GM18499 (cell line): ENCODE results near the gene KIF6.
"Not testable (repeated sequence)": the region's sequence is repeated elsewhere in the genome, so short reads cannot be mapped to it uniquely, and the experiment has no call there.

ENCODE experiments used
- ATAC-seq: cut with Tn5 transposase; IDR thresholded peaks from one replicate; pipeline ENCODE4 v1.9.1; 2021; ENCODE audit warnings: moderate number of reproducible peaks; ENCODE audit not compliant: insufficient read depth, unreplicated experiment

KIF6 gene

GRCh38 chr6:39309942-39310531 lies 415.2 kb downstream of the KIF6 start:
- no peak for ATAC-seq

- ATAC-seq = no peak
Measured at GRCh38 chr6:39307462-39307861, 417.7 kb downstream of the KIF6 start.

- ATAC-seq = no peak
Measured at GRCh38 chr6:39304951-39305350, 420.3 kb downstream of the KIF6 start.

- no peak for ATAC-seq
Measured at GRCh38 chr6:39303425-39304153, 421.6 kb downstream of the KIF6 start.

GRCh38 chr6:39302669-39303424 lies 422.4 kb downstream of the KIF6 start:
- ATAC-seq = no peak

DNA sequence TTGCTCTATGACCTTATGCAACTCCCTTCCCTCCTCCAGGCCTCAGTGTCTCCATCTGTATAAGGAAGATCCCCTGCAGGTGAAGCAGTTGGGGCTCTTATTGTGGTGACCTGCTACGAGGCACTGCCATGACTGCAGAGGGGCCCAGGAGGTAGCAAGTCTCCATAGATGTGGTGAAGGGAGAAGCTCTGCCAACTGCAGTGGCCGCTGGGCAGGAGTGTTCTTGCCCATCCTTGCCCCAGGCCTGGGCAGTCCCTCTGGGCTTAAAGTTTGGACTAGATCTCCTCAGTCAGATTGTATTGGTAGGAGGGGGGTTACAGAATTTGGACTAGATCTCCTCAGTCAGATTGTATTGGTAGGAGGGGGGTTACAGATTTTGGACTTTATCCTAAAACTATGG lies 423.2 kb downstream of the KIF6 start:
- ATAC-seq = no peak

- ATAC-seq = no peak
Measured at GRCh38 chr6:39301606-39302005, 423.6 kb downstream of the KIF6 start.

- ATAC-seq = no peak
Measured at GRCh38 chr6:39300739-39301138, 424.5 kb downstream of the KIF6 start.

- no peak for ATAC-seq
Measured at GRCh38 chr6:39298061-39298460, 427.1 kb downstream of the KIF6 start.

DNA sequence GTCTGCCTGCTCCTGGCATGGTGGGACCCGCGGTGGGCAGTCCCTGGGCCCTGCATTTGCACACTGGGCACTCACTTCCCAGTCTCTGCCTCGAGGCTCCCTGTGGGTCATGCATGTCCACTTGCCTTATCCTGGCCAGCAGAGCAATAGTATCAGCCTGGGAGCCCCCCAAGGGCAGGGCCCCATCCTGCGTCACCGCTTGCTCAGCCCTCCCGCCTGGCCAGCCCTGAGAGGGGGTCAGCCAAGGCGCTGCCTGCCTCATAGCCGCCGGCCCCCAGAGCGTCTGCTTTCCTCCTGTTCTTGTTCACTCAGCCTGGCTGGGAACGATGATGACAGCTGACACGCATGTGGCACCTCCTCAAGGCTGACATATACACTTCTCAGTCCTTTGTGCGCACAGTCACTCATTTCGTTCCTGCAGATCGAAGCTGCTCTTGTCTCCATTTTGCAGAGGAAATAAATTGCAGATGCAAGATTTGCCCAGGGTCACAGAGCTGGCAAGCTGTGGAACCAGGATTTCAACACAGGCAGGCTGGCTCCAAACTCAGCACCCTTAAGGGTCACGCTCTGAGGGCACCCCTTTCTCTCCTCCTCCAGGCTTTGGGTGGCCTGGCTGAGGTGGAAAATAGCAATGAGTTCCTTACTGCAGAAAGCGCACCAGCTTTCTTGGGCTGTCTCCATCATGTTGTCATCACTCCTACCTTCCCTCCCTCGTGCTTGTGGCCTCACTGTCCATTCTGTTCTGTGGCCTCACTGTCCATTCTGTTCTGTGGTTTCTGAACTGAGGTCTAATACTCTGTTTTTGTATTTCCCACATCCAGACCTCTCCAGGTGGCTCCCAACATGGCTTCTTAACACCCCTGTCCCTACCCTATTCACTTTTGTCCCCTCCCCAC lies 428.2 kb downstream of the KIF6 start:
- no peak for ATAC-seq

GRCh38 chr6:39295611-39296011 lies 429.6 kb downstream of the KIF6 start:
- no peak for ATAC-seq

DNA sequence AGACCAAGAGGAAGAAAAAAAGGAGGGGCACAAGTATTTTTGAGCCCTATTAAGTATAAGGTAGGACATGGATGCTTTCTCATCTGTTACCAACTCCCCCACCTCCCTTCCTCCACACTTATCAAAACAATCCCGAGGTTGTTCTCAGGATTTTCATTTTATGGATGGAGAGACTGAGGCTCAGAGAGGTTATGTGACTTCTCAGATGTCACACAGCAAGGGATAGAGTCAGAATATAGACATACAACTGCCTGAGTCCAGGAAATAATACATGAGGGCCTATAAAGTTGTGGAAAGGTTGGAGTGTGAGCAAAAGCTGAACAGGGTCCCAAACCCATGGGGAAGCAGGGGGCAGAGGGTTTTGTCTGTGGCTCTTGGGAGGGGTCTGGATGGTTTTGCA lies 430.3 kb downstream of the KIF6 start:
- ATAC-seq = no peak

DNA sequence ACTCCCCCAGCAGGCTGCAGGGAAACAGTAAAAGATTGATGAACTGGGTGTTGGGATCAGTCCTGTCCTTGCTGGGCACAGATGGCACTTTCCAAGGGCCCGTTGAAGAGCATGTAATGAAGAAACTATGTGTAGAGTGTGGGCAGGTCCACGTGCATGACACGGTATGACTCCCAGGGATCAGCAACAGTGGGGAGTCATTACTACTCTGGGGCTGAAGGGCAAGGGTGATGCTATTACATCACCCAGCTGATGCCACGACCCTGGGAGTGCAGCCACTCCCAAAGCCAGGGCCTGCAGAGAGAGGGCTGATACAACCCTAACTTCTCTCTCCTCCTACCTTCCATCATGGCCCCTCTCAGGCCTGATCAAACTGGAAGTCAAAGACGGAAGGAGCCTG lies 431.1 kb downstream of the KIF6 start:
- no peak for ATAC-seq

DNA sequence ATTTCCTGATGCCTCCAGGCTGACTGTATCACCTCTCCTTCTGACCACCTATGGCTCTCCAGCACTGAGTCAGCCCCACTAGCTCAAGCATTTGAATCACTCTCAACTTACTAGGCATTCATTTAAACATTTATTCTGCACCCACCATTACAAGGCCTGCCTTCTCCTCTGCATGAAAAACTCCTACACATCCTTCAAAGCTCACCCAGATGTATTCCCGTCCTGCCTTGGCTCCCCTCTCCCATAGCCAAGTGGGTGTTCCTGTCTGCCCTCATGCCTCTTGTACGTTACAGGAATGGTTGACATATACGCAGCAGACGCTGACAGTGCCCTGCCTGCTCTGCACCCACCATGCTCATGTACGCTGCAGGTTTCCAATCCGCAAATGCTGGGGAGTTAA lies 432.6 kb downstream of the KIF6 start:
- ATAC-seq = no peak

GRCh38 chr6:39289490-39289889 lies 435.7 kb downstream of the KIF6 start:
- ATAC-seq = no peak

DNA sequence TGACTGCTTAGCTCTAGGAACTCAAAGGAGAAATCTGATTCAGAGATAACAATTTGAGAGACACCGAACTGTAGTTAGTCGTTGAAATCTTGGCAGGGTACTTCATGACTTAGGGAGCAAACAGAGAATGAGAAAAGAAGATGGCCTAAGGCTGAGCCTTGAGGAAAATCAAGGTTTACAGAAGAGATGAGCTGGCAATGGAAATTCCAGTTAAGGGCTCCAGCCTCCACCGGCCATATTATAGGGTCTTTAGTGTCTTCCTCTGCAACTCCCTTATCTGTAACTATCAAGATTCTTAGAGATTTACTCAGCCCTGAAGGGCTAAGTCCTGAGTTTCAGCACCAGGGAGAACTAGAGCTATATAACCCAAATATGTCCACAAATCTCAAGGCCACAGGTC lies 437.6 kb downstream of the KIF6 start:
- ATAC-seq = no peak

- ATAC-seq = not testable (repeated sequence)
Measured at GRCh38 chr6:39286596-39286995, 438.6 kb downstream of the KIF6 start.

DNA sequence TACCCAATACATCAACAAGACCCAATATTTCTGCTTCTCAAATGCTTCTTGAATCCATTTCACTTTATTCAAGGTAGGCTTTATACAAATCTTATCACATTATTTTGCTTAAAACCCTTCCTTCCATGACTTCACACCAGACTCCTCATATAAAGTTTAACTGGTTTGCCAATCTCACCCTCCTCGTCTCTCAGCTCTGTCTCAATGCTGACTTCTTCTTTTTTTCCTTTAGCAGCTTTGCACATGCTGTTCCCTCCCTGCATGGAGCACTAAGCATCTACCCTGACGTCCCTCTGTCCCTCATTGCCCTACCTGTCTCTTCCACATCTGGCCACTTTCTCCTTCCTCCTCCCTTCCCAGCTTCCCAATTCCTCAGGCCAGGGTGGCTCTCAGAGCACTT lies 442.4 kb downstream of the KIF6 start:
- no peak for ATAC-seq

GRCh38 chr6:39281312-39281980 lies 443.8 kb downstream of the KIF6 start:
- no peak for ATAC-seq

DNA sequence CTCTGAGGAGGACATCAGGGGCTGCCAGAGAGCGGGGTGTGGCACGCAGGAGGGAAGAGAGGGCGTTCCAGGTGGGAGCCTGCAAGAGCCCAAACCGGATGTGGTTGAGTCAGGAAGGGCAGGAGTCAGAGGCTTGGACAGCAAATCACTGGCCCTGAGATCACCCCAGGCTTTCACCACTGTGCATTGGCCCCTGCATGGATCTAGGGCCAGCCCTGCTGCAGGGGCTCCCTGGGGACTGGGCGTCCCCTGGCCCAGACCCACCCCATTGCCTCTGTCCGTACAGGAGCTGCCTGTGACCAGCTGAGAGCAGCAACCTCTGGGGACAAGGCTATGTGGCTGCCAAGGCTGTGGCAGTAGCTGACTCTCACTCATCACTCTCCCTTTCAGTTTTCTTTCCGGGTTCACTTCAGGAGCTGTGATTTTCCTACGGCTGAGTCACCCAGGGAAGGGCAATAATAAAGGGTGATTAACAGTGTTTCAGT lies 444.9 kb downstream of the KIF6 start:
- ATAC-seq = no peak
